ENCODE measurements around the gene WWOX. TPM values are rescaled to one million over a fixed set of nuclear protein-coding genes. Genes with fewer than 3 reads are reported as not detected.

The WWOX gene
- total and polyA plus RNA-seq, 2 of the 8 experiments (the other 6 are each of a cell fraction or from before 2014, with no cell fraction given), result 5.4 to 16.7 TPM

DNA sequence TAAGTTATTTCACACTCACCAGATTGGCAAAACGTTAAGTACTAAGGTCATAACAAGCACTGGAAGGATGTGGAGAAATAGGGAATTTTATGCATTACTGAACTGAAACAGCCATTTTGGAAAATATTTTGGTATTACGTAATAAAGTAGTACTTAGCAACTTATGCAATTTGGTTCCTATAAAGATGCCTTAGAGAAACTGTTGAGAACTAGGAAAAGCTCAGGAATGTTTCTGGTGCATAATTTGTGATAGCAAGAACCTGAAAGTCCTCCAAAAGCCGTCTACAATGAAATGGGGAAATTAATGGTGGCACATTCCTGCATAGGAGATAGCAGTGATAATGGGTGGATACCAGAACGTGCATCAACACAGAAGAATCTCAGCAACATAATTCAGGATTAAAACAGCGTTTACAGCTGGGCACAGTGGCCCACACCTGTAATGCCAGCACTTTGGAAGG is 472.5 kb downstream of the WWOX start:
- H3K4me1 ChIP-seq (replicated peaks in 1 of 4; ENCODE audit: control insufficient read depth in 3 of 4, insufficient read depth in 4 of 4, low read length in 3 of 4), result no peaks in the 10 kb centered on the region
- H3K27me3 ChIP-seq (replicated peaks in 1 of 4; ENCODE audit: control insufficient read depth in 3 of 4, extremely low read depth in 1 of 4, insufficient read depth in 3 of 4, low read length in 3 of 4), result no peaks in the 10 kb centered on the region
- no peak overlapping the region for H2BK15ac ChIP-seq (ENCODE audit: low read length)
- H2BK20ac ChIP-seq (ENCODE audit: low read length), result no peak overlapping the region
- H3K36me3 ChIP-seq (ENCODE audit: control insufficient read depth in 2 of 4, insufficient read depth in 4 of 4, low read length in 3 of 4), result no peaks in the 10 kb centered on the region
- no peak overlapping the region for H4K8ac ChIP-seq (ENCODE audit: extremely low read depth, insufficient read depth, low read length)
- no peak overlapping the region for H3K27ac ChIP-seq (ENCODE audit: low read depth, low read length)
- FAIRE-seq (no peak), DNase-seq (ENCODE audit: low read depth in 1 of 2, low spot score in 2 of 2) (no peak)
- no peaks in the 10 kb centered on the region for H3K79me2 ChIP-seq (ENCODE audit: control insufficient read depth in 1 of 2, insufficient read depth in 2 of 2, low read length in 2 of 2)
- no peak overlapping the region for H3K14ac ChIP-seq (ENCODE audit: insufficient read length)
- 90% methylated on average over 5 of the region's 5 CpGs; no CpG with 5 or more reads in 1 of the 2 experiments for WGBS, 2 experiments (ENCODE audit: extremely low coverage in 1 of 2, insufficient coverage in 1 of 2, insufficient read length in 1 of 2, insufficient replicate concordance in 2 of 2, low coverage in 1 of 2, low lambda C conversion rate in 2 of 2, missing lambda C conversion rate in 1 of 2)
- H3K79me1 ChIP-seq (ENCODE audit: low read depth, low read length), result no peaks in the 10 kb centered on the region
- H3K56ac ChIP-seq (replicated peaks; ENCODE audit: insufficient read length, low read depth, low read length), result no peak overlapping the region
- ChIA-PET POLR2A (ENCODE audit: partially characterized antibody) (no interaction called here), CTCF (ENCODE audit: partially characterized antibody) (interaction anchor here (0.7 to 1.0 kb wide), 2 partner anchors 9 to 11 kb away, joined by 3 read pairs; no protein-coding TSS in a partner anchor)
- H3K4me2 ChIP-seq (ENCODE audit: insufficient read depth in 1 of 2, low read depth in 2 of 2, low read length in 2 of 2), result no peak overlapping the region
- H3K18ac ChIP-seq (ENCODE audit: extremely low read depth, low read length), result no peak overlapping the region
- TF ChIP-seq TAF1 (IDR thresholded peaks at IDR 0.05; ENCODE audit: low read depth, low read length) (no peak), CHD2 (IDR thresholded peaks at IDR 0.05; ENCODE audit: low read length) (no peak), CEBPB (IDR thresholded peaks at IDR 0.05; ENCODE audit: low read depth, low read length) (peak; percentile 64; the same call in 1 of the 2 replicates), SIN3A (conservative IDR thresholded peaks at IDR 0.05 in 1 of 2, IDR thresholded peaks at IDR 0.05 in 1 of 2; ENCODE audit: low read depth in 1 of 2, low read length in 2 of 2) (no peak), KDM5A (IDR thresholded peaks at IDR 0.05; ENCODE audit: low read length) (no peak)
- H2BK12ac ChIP-seq (ENCODE audit: low read depth, low read length), result no peak overlapping the region
- no peak overlapping the region for H3K4ac ChIP-seq (replicated peaks; ENCODE audit: insufficient read length, low read depth, low read length)
- no peak overlapping the region for H2BK120ac ChIP-seq (replicated peaks; ENCODE audit: low read depth, low read length)
- H3K23ac ChIP-seq (ENCODE audit: insufficient read length), result no peak overlapping the region
- H2AK5ac ChIP-seq (ENCODE audit: low read depth, low read length), result no peak overlapping the region
- H3K4me3 ChIP-seq (ENCODE audit: extremely low read depth in 1 of 4, insufficient read depth in 2 of 4, low read depth in 3 of 4, low read length in 4 of 4), result no peak overlapping the region
- H4K5ac ChIP-seq (ENCODE audit: insufficient read length, low read depth, low read length), result no peak overlapping the region
- no peak overlapping the region for H4K91ac ChIP-seq (replicated peaks; ENCODE audit: insufficient read length, low read length)
- no peak overlapping the region for H2AFZ ChIP-seq (ENCODE audit: low read length)
- no peaks in the 10 kb centered on the region for H3K23me2 ChIP-seq (ENCODE audit: low read depth, low read length)
- H2BK5ac ChIP-seq (ENCODE audit: low read depth, low read length), result no peak overlapping the region
- H3K9ac ChIP-seq (replicated peaks in 1 of 4; ENCODE audit: extremely low read depth in 1 of 4, low read depth in 3 of 4, low read length in 3 of 4), result no peak overlapping the region
- H4K20me1 ChIP-seq (replicated peaks in 1 of 2; ENCODE audit: control insufficient read depth in 1 of 2, insufficient read depth in 2 of 2, low read length in 2 of 2), result no peaks in the 10 kb centered on the region
- H3K9me3 ChIP-seq (ENCODE audit: insufficient read depth in 2 of 2, low read depth in 1 of 2, low read length in 1 of 2), result no peaks in the 10 kb centered on the region

Data from H1 (cell line).